ENCODE results near the gene DOCK2. TPM values are rescaled to one million over a fixed set of nuclear protein-coding genes. Genes with fewer than 3 reads are reported as not detected.

Gene DOCK2
- total and polyA plus RNA-seq, 2 of the 8 experiments (the other 6 are each of a cell fraction or from before 2014, with no cell fraction given), result 3.9 to 5.7 TPM

DNA sequence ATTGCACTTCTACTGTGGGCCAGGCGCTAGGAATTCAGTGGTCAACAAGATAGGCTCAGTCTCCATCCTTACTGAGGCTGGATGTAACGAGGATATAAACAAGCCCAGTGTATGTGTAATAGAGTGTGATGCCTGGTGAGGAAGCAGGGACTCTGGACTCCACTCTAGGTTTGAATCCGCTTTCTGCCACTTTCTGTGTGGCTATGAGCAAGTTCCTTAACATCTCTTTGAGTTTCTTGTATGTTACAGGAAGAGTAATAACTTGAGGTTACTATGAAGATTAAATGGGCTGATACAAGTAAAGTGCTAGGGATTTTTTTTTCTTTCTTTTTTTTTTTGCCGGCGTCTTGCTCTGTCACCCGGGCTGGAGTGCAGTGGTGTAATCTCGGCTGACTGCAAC is 12.4 kb downstream of the DOCK2 start:
- POLR2A ChIA-PET (ENCODE audit: partially characterized antibody), result no interaction called here
- H3K4ac ChIP-seq (replicated peaks; ENCODE audit: insufficient read length, low read depth, low read length), result no peak overlapping the region
- H3K79me1 ChIP-seq (ENCODE audit: low read depth, low read length), result no peaks in the 10 kb centered on the region
- no peak overlapping the region for H3K23ac ChIP-seq (ENCODE audit: insufficient read length)
- H2BK20ac ChIP-seq (ENCODE audit: low read length), result no peak overlapping the region
- WGBS, 2 experiments (ENCODE audit: extremely low coverage in 1 of 2, insufficient coverage in 1 of 2, insufficient read length in 1 of 2, insufficient replicate concordance in 2 of 2, low coverage in 1 of 2, low lambda C conversion rate in 2 of 2, missing lambda C conversion rate in 1 of 2), result 98% methylated on average over 7 of the region's 7 CpGs; no CpG with 5 or more reads in 1 of the 2 experiments
- no peaks in the 10 kb centered on the region for H3K36me3 ChIP-seq (ENCODE audit: control insufficient read depth in 2 of 4, insufficient read depth in 4 of 4, low read length in 3 of 4)
- H4K8ac ChIP-seq (ENCODE audit: extremely low read depth, insufficient read depth, low read length), result no peak overlapping the region
- no peaks in the 10 kb centered on the region; the same call in 1 of the 2 replicates for H3K23me2 ChIP-seq (ENCODE audit: low read depth, low read length)
- no peak overlapping the region for H4K5ac ChIP-seq (ENCODE audit: insufficient read length, low read depth, low read length)
- H3K14ac ChIP-seq (ENCODE audit: insufficient read length), result no peak overlapping the region
- TF ChIP-seq CTBP2 (IDR thresholded peaks at IDR 0.05; ENCODE audit: borderline replicate concordance, insufficient read depth, insufficient read length, low read length) (no peak), MAFK (IDR thresholded peaks at IDR 0.05; ENCODE audit: low read depth, low read length) (no peak), BACH1 (IDR thresholded peaks at IDR 0.05; ENCODE audit: low read length) (no peak), HDAC2 (IDR thresholded peaks at IDR 0.05; ENCODE audit: borderline replicate concordance in 1 of 2, low read depth in 2 of 2, low read length in 2 of 2) (no peak), FOSL1 (IDR thresholded peaks at IDR 0.05; ENCODE audit: insufficient read depth, low read depth, low read length) (no peak)
- no peak overlapping the region for H3K4me2 ChIP-seq (ENCODE audit: insufficient read depth in 1 of 2, low read depth in 2 of 2, low read length in 2 of 2)
- H4K91ac ChIP-seq (replicated peaks; ENCODE audit: insufficient read length, low read length), result no peak overlapping the region
- no peak overlapping the region for H2BK15ac ChIP-seq (ENCODE audit: low read length)
- no peak overlapping the region for H3K4me3 ChIP-seq (ENCODE audit: extremely low read depth in 1 of 4, insufficient read depth in 2 of 4, low read depth in 3 of 4, low read length in 4 of 4)
- no peak overlapping the region for H3K18ac ChIP-seq (ENCODE audit: extremely low read depth, low read length)
- H2BK12ac ChIP-seq (ENCODE audit: low read depth, low read length), result no peak overlapping the region
- CTCF ChIA-PET (ENCODE audit: partially characterized antibody), result no interaction called here
- H3K27ac ChIP-seq (ENCODE audit: low read depth, low read length), result no peak overlapping the region
- H2BK5ac ChIP-seq (ENCODE audit: low read depth, low read length), result no peak overlapping the region
- no peak overlapping the region for H3K56ac ChIP-seq (replicated peaks; ENCODE audit: insufficient read length, low read depth, low read length)
- H3K79me2 ChIP-seq (ENCODE audit: control insufficient read depth in 1 of 2, insufficient read depth in 2 of 2, low read length in 2 of 2), result no peaks in the 10 kb centered on the region
- H2AK5ac ChIP-seq (ENCODE audit: low read depth, low read length), result no peak overlapping the region
- H3K27me3 ChIP-seq (replicated peaks in 1 of 4; ENCODE audit: control insufficient read depth in 3 of 4, extremely low read depth in 1 of 4, insufficient read depth in 3 of 4, low read length in 3 of 4), result peaks cover 0 to 3% (median 0%) of the 10 kb centered on the region in 4 experiments; a peak in 1 of 7 replicates
- H3K9me3 ChIP-seq (ENCODE audit: insufficient read depth in 2 of 2, low read depth in 1 of 2, low read length in 1 of 2), result no peaks in the 10 kb centered on the region
- DNase-seq (ENCODE audit: low read depth in 1 of 2, low spot score in 2 of 2) (no peak), FAIRE-seq (no peak)
- no peaks in the 10 kb centered on the region for H4K20me1 ChIP-seq (replicated peaks in 1 of 2; ENCODE audit: control insufficient read depth in 1 of 2, insufficient read depth in 2 of 2, low read length in 2 of 2)
- H3K4me1 ChIP-seq (replicated peaks in 1 of 4; ENCODE audit: control insufficient read depth in 3 of 4, insufficient read depth in 4 of 4, low read length in 3 of 4), result no peaks in the 10 kb centered on the region
- H2AFZ ChIP-seq (ENCODE audit: low read length), result no peak overlapping the region
- H2BK120ac ChIP-seq (replicated peaks; ENCODE audit: low read depth, low read length), result no peak overlapping the region
- H3K9ac ChIP-seq (replicated peaks in 1 of 4; ENCODE audit: extremely low read depth in 1 of 4, low read depth in 3 of 4, low read length in 3 of 4), result no peak overlapping the region
